ENCODE results near the gene AKAP9.

The AKAP9 gene

DNA sequence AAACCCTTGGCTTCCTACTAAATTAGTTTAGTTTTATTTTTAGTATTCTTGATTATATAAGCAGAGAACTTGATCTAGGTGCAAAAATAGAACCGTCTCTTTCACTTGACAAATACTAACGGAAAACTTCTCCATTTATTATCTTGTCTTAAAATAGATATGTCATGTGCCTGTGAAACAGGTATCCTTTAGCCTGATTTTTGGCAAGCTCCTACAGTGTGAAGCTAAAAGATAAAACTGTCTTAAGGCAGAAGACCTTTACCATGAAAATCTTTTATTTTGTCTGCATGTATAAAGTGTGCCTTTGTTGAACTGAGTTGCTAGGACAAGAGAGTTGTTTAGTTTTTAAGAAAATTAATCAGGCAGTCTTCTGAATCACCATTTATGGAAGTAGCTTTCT is 103.0 kb downstream of the AKAP9 start:
- Mint-ChIP-seq H3K27ac (peak overlapping the region; percentile 20), H3K4me3 (no peak overlapping the region), H3K36me3 (peaks cover 18 to 28% of the 10 kb centered on the region in 2 donors), H3K27me3 (no peaks in the 10 kb centered on the region), H3K4me1 (no peaks in the 10 kb centered on the region), H3K9me3 (no peaks in the 10 kb centered on the region)
- DNase-seq (no peak), ATAC-seq (replicated peaks) (no peak)

DNA sequence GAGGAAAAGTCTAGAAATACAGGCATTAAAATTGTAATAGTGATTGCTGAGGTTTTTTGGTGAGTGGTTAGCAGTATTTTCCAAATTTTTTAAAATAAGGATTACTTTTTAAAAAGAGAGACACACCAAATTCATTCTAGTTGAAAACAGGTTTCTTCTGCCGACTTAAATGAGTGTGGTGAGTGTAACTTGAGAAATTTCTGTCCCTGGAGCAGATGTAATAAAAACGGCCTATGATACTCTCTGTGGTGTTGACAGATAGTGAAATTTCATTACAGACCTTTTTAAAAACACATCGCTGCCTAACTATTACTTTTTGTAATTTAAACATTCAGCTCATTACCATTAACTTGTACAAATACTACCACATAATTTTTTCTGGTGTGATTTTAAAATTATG is 103.5 kb downstream of the AKAP9 start:
- no peak overlapping the region for H3K27ac Mint-ChIP-seq
- DNase-seq (no peak), ATAC-seq (replicated peaks) (no peak)
- no peaks in the 10 kb centered on the region for H3K9me3 Mint-ChIP-seq
- no peaks in the 10 kb centered on the region for H3K4me1 Mint-ChIP-seq
- no peak overlapping the region for H3K4me3 Mint-ChIP-seq
- peaks cover 20 to 28% of the 10 kb centered on the region in 2 donors for H3K36me3 Mint-ChIP-seq
- H3K27me3 Mint-ChIP-seq, result no peaks in the 10 kb centered on the region

DNA sequence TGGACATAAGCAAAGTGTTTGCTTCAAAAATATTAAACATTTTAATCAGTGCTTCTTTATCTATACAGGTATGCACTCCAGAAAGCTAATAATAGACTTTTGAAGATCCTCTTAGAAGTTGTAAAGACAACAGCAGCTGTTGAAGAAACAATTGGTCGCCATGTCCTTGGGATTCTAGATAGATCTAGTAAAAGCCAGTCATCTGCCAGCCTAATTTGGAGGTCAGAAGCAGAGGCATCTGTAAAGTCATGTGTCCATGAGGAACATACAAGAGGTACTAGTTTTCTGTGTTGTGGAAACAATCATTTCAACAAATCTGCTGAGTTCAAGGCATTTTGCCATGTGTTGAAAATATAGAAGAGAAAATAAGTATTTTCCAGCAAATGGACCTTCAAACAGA is 104.3 kb downstream of the AKAP9 start:
- no peak overlapping the region for H3K27ac Mint-ChIP-seq
- H3K4me3 Mint-ChIP-seq, result no peak overlapping the region
- no peak for DNase-seq
- no peak for ATAC-seq (replicated peaks)
- peaks cover 23 to 32% of the 10 kb centered on the region in 2 donors for H3K36me3 Mint-ChIP-seq
- no peaks in the 10 kb centered on the region for H3K9me3 Mint-ChIP-seq
- no peaks in the 10 kb centered on the region for H3K4me1 Mint-ChIP-seq
- no peaks in the 10 kb centered on the region for H3K27me3 Mint-ChIP-seq

DNA sequence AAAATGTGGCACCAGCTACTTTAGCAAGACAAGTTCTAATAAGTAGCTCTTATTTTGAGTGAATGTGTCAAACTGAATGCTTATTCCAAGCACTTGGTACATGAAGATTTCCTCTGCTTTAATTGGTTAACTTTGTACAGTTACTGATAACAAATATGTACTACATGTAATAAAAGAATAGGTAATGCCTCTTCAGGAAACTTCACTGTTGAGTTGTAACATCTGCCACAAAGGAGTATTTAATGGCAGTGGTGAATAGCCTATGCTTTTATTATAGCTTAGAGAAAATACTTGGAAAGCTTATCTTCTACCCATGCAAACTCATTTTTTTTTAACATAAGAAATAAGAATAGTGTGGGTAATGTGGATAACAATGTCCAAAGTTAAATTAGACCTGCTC is 111.0 kb downstream of the AKAP9 start:
- Mint-ChIP-seq H3K4me1 (no peaks in the 10 kb centered on the region), H3K27ac (no peak overlapping the region), H3K36me3 (peaks cover 19 to 25% of the 10 kb centered on the region in 2 donors), H3K4me3 (no peak overlapping the region), H3K9me3 (no peaks in the 10 kb centered on the region), H3K27me3 (no peaks in the 10 kb centered on the region)
- ATAC-seq (replicated peaks), result no peak
- no peak for DNase-seq

DNA sequence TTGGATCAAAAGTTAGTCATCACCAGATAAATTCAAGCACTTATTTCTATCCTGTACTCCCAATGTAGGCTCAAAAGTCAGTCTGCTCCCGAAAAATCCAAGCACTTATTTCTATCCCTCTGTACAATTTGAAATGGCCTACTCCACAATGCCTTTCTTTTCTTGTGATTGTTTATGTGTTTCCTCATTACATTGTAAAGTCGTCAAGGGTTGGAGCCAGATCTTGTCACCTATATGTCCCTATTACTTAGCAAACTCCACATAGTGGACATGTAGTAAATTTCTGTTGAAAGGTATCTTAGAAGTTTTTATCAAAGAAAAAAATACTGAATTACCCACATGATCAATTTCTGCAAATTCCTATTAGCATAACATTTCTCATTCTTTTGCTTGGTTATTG is 111.5 kb downstream of the AKAP9 start:
- H3K9me3 Mint-ChIP-seq, result no peaks in the 10 kb centered on the region

DNA sequence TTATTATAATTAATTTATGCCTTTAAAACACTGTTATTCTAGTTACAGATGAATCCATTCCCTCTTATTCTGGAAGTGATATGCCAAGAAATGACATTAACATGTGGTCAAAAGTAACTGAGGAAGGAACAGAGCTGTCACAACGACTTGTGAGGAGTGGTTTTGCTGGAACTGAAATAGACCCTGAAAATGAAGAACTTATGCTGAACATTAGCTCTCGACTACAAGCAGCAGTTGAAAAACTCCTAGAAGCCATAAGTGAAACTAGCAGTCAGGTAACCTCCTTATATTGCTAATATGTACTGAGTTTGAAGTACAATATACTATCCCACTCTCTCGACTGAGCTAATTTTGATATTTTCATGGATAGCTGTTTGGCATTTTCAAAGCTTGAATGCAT is 112.0 kb downstream of the AKAP9 start:
- Mint-ChIP-seq H3K36me3 (peaks cover 20 to 25% of the 10 kb centered on the region in 2 donors), H3K4me1 (peaks cover 2 to 5% of the 10 kb centered on the region in 2 donors), H3K27ac (no peak overlapping the region), H3K4me3 (no peak overlapping the region), H3K27me3 (no peaks in the 10 kb centered on the region), H3K9me3 (no peaks in the 10 kb centered on the region)
- DNase-seq, result no peak
- no peak for ATAC-seq (replicated peaks)

More for the DNA sequence above, 111.5 kb downstream of the AKAP9 start:
- H3K27ac Mint-ChIP-seq, result no peak overlapping the region
- H3K4me1 Mint-ChIP-seq, result no peaks in the 10 kb centered on the region
- H3K36me3 Mint-ChIP-seq, result peaks cover 19 to 25% of the 10 kb centered on the region in 2 donors
- H3K27me3 Mint-ChIP-seq, result no peaks in the 10 kb centered on the region
- no peak for ATAC-seq (replicated peaks)
- DNase-seq, result no peak
- no peak overlapping the region for H3K4me3 Mint-ChIP-seq

DNA sequence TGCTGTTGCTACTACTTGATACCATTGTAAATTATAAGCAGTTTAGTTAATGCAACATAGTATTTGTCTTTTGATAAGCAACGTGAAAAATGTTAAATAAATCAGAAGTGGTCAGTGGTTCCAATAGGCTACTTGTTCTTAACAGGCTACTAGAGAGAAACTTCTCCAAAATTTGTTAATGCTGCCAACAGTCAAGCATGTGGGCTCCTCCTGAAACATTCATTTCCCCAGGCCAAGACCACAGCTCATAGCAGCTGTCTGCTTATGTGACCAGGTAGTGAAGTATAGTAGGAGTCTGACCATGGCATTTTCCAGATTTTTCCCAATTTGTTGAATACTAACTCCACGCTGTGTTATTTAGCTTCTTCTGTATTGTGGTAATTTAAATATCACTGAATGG is 112.7 kb downstream of the AKAP9 start:
- ATAC-seq (replicated peaks) (no peak), DNase-seq (no peak)
- Mint-ChIP-seq H3K36me3 (peaks cover 20 to 25% of the 10 kb centered on the region in 2 donors), H3K27me3 (no peaks in the 10 kb centered on the region), H3K9me3 (no peaks in the 10 kb centered on the region), H3K4me1 (peaks cover 2 to 8% of the 10 kb centered on the region in 2 donors), H3K4me3 (no peak overlapping the region), H3K27ac (no peak overlapping the region)

DNA sequence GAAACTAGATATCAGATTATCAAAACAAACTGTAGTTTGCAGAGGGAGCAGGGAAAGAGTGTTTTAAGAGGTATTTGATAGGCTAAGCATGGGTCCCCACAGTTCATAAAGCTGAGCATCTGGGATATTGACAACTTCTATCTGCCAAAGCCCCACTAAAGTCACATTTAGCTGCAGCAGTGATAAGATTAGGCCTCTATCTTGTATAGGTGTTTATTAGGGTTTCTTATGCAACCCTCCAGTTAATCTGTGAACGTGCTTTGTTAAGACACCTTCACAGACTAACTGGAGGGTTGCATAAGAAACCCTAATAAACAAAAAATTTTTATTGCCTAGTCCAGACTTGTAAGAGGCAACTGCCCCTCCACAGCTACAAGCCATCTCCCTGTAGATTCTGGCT is 115.6 kb downstream of the AKAP9 start:
- peaks cover 3 to 13% of the 10 kb centered on the region in 2 donors for H3K36me3 Mint-ChIP-seq
- no peaks in the 10 kb centered on the region for H3K27me3 Mint-ChIP-seq
- DNase-seq, result no peak
- H3K27ac Mint-ChIP-seq, result no peak overlapping the region
- peaks cover 2 to 8% of the 10 kb centered on the region in 2 donors for H3K4me1 Mint-ChIP-seq
- no peak for ATAC-seq (replicated peaks)
- no peaks in the 10 kb centered on the region for H3K9me3 Mint-ChIP-seq
- no peak overlapping the region for H3K4me3 Mint-ChIP-seq

DNA sequence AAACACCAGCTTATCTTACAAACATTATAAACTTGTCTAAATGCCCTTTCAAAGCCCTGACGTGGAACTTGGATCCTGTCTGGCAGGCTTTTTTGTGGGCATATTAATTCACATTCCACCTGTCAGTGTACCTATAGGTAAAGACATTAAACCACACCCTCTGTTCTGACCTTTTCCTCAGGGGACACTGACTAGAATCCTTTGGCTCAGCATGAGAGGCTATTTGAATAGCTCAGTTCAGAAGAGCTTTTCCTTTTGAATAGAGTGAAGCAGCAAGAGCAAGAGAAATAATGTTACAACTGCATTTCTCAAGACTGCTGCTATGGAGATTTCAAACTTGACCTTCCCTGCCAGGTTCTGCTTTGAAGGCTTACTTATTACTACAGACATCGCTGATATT is 116.7 kb downstream of the AKAP9 start:
- ATAC-seq (replicated peaks), result no peak
- peaks cover 5 to 8% of the 10 kb centered on the region in 2 donors for H3K36me3 Mint-ChIP-seq
- H3K4me1 Mint-ChIP-seq, result peaks cover 2 to 8% of the 10 kb centered on the region in 2 donors
- no peak for DNase-seq
- H3K9me3 Mint-ChIP-seq, result no peaks in the 10 kb centered on the region
- H3K27me3 Mint-ChIP-seq, result no peaks in the 10 kb centered on the region
- no peak overlapping the region for H3K4me3 Mint-ChIP-seq
- no peak overlapping the region for H3K27ac Mint-ChIP-seq

DNA sequence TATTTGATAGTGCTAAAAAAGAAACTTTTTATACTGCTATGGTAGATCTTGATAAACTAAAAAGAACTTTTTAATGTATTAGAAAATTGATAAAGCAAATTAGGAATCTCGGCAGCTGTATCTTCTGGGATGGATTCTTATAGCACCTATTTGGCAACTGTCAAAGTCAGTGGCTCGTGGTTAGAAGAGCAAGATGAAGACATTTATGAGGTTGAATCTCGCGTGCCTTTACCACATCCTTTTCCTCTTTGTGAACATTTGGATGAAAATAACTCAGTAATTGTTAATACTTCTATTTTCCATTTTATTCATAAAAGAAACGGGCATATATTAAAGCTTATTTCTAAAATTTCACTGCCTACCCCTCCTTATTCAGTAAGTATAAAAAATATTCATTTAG is 117.4 kb downstream of the AKAP9 start:
- Mint-ChIP-seq H3K27me3 (no peaks in the 10 kb centered on the region), H3K9me3 (no peaks in the 10 kb centered on the region), H3K4me1 (peaks cover 2 to 8% of the 10 kb centered on the region in 2 donors), H3K4me3 (no peak overlapping the region), H3K36me3 (peaks cover 5 to 13% of the 10 kb centered on the region in 2 donors), H3K27ac (no peak overlapping the region)
- DNase-seq (no peak), ATAC-seq (replicated peaks) (no peak)

DNA sequence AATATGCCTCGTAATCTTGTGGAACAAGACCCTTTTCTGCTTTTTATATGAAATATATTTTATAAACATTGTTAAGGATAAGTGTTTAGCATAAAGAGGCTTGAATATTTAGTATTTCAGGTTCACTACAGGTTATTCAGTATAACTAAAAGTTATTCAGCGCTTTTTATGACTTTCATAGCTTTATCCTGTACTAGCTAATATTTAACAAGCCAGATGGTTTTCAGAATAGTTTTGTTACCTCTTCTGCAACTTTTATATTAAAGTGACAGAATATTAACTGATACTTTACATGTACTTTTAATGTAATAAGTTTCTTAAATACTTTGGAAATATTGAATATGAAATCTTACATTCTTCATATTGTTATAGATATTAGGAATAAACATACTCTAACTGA is 118.2 kb downstream of the AKAP9 start:
- H3K9me3 Mint-ChIP-seq, result no peaks in the 10 kb centered on the region

DNA sequence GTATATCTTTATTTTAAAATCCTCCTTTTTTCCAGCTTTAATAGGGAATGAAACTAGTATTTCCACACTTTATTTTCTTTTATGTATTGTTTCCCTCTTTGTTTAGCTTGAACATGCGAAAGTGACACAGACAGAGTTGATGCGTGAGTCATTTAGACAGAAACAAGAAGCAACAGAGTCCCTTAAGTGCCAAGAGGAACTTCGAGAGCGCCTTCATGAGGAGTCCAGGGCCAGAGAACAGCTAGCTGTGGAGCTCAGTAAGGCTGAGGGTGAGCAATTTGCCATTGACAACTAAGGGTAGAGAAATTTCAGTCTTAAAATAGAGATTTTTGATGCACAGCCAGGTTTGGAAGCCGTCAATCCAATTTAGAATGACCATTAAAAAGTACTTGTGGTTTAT is 120.5 kb downstream of the AKAP9 start:
- DNase-seq (no peak), ATAC-seq (replicated peaks) (no peak)
- H3K27me3 Mint-ChIP-seq, result no peaks in the 10 kb centered on the region
- peaks cover 2 to 8% of the 10 kb centered on the region in 2 donors for H3K4me1 Mint-ChIP-seq
- H3K4me3 Mint-ChIP-seq, result no peak overlapping the region
- H3K9me3 Mint-ChIP-seq, result no peaks in the 10 kb centered on the region
- H3K27ac Mint-ChIP-seq, result no peak overlapping the region
- peaks cover 6 to 11% of the 10 kb centered on the region in 2 donors for H3K36me3 Mint-ChIP-seq

More for the DNA sequence above, 118.2 kb downstream of the AKAP9 start:
- Mint-ChIP-seq H3K36me3 (peaks cover 6 to 16% of the 10 kb centered on the region in 2 donors), H3K27me3 (no peaks in the 10 kb centered on the region), H3K4me3 (no peak overlapping the region), H3K27ac (no peak overlapping the region), H3K4me1 (peaks cover 2 to 8% of the 10 kb centered on the region in 2 donors)
- no peak for DNase-seq
- no peak for ATAC-seq (replicated peaks)

DNA sequence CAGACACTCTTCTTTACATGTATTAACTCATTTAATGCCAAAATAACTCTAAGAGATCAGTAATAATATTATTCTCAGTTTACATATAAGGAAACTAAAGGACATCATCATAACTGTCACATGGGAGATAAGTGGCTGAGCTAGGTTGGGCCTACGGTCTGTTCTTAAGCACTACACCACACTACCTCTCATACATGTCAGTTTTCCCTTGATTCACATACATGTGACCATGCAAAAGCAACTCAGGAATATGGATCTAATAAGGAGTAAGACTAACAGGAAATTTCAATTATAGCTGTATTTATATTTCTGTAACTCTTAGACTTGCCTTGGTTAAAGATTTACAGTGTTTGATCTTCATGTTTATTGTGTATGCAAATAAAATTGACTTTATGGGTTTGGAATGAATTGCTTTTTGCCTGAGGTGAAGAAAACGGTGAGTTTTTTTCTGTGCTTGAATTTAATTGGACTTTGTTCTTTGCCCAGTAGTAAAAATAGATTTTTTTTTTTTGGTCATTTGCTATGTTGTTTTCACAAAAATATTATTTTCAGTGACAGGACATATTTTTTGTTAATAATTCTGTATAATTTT is 123.9 kb downstream of the AKAP9 start:
- H3K4me1 Mint-ChIP-seq, result no peaks in the 10 kb centered on the region
- H3K27ac Mint-ChIP-seq, result no peak overlapping the region
- ATAC-seq (replicated peaks) (no peak), DNase-seq (no peak)
- no peak overlapping the region for H3K4me3 Mint-ChIP-seq
- H3K9me3 Mint-ChIP-seq, result no peaks in the 10 kb centered on the region
- no peaks in the 10 kb centered on the region for H3K27me3 Mint-ChIP-seq
- peaks cover 17 to 29% of the 10 kb centered on the region in 2 donors for H3K36me3 Mint-ChIP-seq

DNA sequence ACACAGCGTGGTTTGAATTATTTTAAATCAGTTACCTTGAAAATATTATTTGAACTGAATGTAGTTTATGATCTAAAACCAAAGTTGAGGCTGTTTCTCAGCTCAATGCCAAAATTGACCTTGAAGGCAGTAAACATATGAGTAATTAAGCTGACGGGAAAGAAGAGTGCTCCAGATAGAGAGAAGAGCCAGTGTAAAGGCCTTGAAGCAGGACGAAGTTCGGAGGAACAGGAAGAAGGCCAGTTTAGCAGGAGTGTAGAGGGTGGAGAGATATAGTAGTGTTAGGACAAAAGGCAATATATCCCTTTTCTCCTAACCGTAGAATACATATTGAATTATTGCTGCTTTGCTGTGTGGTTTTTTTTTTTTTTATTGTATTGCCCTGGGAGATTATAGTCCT is 130.4 kb downstream of the AKAP9 start:
- Mint-ChIP-seq H3K27ac (no peak overlapping the region), H3K27me3 (no peaks in the 10 kb centered on the region), H3K36me3 (peaks cover 34 to 48% of the 10 kb centered on the region in 2 donors)

DNA sequence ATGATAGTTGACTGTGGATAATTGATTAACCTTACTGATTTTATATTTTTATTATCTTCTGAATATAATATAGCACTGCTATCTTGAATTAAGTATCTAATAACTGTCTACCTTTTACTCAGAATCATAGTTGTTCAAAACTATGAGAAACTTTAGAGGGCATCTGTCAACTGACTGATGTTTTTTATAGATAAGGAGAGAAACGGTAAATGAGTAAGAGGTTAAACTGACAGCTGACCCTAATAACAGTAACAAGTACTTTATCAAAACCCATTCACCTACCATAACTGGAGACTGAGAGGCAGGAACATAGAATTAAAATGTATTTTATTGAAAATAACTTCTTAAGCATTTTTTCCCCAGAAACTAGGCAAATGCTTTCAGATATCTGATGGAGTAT is 131.5 kb downstream of the AKAP9 start:
- Mint-ChIP-seq H3K36me3 (peaks cover 29 to 45% of the 10 kb centered on the region in 2 donors), H3K4me3 (no peak overlapping the region), H3K27ac (no peak overlapping the region), H3K4me1 (no peaks in the 10 kb centered on the region), H3K27me3 (no peaks in the 10 kb centered on the region), H3K9me3 (no peaks in the 10 kb centered on the region)
- no peak for DNase-seq
- no peak for ATAC-seq (replicated peaks)

More for the DNA sequence above, 130.4 kb downstream of the AKAP9 start:
- Mint-ChIP-seq H3K9me3 (no peaks in the 10 kb centered on the region), H3K4me3 (no peak overlapping the region), H3K4me1 (no peaks in the 10 kb centered on the region)
- DNase-seq (no peak), ATAC-seq (replicated peaks) (no peak)

DNA sequence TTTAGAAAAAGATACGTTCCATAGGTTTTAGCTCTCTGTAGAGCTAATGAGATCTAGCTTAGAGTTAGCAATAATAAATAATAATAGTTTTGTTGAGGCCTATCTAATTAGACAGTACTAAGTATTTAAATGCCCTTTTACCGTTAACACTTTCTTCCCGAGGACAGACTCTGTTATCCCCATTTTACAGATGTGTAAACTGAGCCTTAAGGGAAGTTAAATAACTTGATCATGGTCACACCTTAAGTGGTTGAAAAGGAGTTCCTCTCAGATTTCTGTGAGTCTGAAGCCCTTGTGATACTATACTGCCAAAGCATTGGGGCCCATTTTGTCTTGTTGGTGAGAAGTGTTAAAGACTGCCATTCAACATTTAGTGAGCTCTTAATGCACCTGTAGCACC is 132.0 kb downstream of the AKAP9 start:
- DNase-seq (no peak), ATAC-seq (replicated peaks) (no peak)
- no peaks in the 10 kb centered on the region for H3K9me3 Mint-ChIP-seq
- no peak overlapping the region for H3K4me3 Mint-ChIP-seq
- H3K4me1 Mint-ChIP-seq, result no peaks in the 10 kb centered on the region
- H3K27ac Mint-ChIP-seq, result no peak overlapping the region
- H3K36me3 Mint-ChIP-seq, result peaks cover 24 to 45% of the 10 kb centered on the region in 2 donors
- no peaks in the 10 kb centered on the region for H3K27me3 Mint-ChIP-seq

Measured in stimulated activated naive B cell treated with anti-CD40 and anti-IgM and Interleukin-4, amounts not matched to agents 10 μg/mL and 1 μg/mL and 100 μg/mL, for 72 hours (primary cell).